Fibroblast of the aortic adventitia (primary cell): ENCODE results near the gene MYO5B. TPM values are rescaled to one million over a fixed set of nuclear protein-coding genes. Genes with fewer than 3 reads are reported as not detected.

Experiments used
- DNase-seq: peaks from one replicate; pipeline ENCODE4 v3.0.0-alpha.2; 2010; ENCODE audit warnings: low read depth
- H3K4me3 ChIP-seq: 2 replicates; pipeline ENCODE4 v1.5.1; 2011; ENCODE audit warnings: low read depth, mild to moderate bottlenecking, control low read depth, low read length, moderate library complexity
- total RNA-seq: library from RNA; depleted of rRNA; stranded (reverse); fragments of >200 nt; gene quantifications from 2 replicates; pipeline ENCODE4 v1.2.3, GENCODE V29; 2012; ENCODE audit warnings: low replicate concordance
- TF ChIP-seq, protein P1 (sequence below): IDR thresholded peaks from 2 replicates; pipeline ENCODE4 v1.5.1; 2011; ENCODE audit warnings: mild to moderate bottlenecking, low read length, control low read depth, inconsistent platforms; ENCODE audit not compliant: insufficient read depth

Gene MYO5B
- total RNA-seq, 1 donor, result 0.09 TPM

DNA sequence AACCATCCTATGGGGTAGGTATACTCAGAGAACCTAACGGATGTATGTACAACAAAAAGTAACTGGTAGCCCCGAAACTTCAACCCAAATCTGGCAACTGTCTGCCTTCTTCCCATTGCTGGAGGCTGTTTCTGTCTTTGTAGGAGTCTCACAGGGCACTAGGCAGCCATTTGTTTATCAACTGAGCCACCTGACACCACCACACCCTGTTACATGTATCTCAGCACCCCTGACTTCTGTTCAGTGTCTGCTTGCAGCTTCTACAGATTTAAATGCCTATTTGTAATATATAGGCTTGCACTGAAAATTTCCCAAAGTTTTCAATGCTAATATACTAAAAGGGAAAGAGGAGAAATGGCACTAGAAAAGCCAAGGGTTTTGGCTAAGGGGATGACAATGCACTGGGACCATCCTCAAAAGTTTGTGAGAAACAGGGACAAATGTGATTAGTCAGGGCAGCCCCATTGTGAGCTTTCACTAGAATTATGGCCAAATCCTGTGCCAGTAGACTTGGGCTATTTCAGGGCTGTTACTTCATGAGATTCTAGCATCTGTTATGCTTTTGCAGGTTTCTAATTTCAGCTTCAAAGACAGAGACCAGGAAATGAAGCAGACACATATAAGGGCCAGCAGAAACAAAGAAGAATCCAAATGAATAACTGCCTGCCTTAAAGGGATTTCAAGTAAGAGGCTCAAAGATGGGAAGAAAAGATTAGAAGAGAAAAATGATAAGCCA lies 103.3 kb downstream of the MYO5B start:
- H3K4me3 ChIP-seq, result no peak overlapping the region
- no peak for DNase-seq
- TF ChIP-seq, protein P1, sequence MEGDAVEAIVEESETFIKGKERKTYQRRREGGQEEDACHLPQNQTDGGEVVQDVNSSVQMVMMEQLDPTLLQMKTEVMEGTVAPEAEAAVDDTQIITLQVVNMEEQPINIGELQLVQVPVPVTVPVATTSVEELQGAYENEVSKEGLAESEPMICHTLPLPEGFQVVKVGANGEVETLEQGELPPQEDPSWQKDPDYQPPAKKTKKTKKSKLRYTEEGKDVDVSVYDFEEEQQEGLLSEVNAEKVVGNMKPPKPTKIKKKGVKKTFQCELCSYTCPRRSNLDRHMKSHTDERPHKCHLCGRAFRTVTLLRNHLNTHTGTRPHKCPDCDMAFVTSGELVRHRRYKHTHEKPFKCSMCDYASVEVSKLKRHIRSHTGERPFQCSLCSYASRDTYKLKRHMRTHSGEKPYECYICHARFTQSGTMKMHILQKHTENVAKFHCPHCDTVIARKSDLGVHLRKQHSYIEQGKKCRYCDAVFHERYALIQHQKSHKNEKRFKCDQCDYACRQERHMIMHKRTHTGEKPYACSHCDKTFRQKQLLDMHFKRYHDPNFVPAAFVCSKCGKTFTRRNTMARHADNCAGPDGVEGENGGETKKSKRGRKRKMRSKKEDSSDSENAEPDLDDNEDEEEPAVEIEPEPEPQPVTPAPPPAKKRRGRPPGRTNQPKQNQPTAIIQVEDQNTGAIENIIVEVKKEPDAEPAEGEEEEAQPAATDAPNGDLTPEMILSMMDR, result no peak

DNA sequence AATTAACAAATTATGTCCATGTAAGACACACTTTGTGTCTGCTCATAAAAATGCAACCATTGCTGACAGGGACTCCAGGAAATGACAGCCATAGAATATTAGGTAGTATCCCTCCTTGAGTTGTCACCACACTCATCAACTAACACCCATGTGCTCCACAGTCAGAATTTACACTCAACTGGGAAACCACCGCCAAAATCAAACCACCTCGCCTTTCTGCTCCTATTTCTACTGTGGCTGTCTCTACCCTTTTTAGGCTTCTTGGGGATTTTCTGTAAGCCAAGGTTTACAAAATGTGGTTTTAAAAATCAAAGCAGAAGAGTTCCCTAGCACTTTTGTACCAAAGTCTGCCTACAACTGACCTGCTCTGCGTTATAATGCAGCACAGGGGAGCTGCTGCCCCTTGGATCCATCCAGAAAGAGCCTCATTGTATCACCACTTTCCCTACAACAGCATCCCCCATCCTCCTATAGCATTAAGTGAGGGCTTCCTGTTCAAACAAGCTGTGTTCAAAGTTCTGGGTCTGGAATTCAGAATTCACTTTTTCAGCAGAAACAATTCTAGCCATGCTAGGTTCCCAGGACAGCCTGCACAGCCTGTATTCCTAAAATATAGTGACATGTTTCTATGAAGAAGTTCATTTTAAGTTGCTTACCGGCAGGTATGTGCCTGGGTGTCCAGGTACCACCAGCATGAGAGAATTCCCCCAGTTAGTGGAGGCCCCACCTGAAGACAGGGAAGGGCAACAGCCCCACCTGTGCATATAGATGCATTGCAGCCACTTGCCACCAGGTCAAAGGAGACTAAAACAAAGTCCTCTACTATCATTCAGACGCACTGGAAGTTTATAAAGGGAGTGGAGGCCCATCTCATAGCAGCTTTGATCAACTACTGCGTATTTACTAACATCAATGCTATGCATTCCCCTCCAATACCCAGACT lies 104.3 kb downstream of the MYO5B start:
- no peak for DNase-seq
- TF ChIP-seq, protein P1, result no peak
- no peak overlapping the region for H3K4me3 ChIP-seq

DNA sequence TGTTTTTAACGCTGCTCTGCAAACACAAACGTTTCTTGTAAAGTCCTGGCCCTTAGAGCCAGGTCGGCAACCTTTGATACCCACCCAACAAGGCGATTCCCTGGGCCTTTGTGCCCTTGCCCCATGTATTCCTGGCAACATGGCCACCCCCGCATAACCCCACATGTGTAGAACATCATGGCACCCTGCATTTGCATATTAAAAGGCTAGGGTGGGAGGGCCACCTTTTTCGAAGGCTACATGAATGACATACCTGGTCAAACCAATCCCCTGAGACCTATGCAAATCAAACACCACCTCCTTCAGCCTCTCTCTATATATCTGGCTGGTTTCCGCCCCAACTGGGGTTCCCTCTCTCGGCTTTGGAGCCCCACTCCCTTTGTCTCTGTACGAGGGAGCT lies 105.2 kb downstream of the MYO5B start:
- no peak overlapping the region for H3K4me3 ChIP-seq
- TF ChIP-seq, protein P1, result no peak
- DNase-seq, result no peak

DNA sequence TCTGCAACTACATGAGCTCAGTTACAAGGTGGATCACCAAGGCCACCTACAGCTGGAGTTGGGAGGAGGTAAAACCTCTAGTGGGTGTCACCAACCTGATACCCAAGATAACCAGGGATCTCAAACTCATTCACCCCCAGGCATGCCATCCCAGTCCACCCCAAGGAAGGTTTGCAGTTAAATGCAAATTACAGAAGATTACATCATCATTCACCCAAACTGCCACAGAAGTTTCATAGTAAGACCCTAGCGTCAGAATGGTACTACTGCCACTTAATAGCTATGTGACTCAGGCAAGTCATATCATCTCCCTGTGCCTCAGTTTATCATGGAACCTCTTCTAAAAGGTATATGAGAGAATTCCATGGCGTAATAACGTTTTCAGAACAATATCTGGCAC lies 111.2 kb downstream of the MYO5B start:
- H3K4me3 ChIP-seq, result no peak overlapping the region
- TF ChIP-seq, protein P1, result no peak
- no peak for DNase-seq

DNA sequence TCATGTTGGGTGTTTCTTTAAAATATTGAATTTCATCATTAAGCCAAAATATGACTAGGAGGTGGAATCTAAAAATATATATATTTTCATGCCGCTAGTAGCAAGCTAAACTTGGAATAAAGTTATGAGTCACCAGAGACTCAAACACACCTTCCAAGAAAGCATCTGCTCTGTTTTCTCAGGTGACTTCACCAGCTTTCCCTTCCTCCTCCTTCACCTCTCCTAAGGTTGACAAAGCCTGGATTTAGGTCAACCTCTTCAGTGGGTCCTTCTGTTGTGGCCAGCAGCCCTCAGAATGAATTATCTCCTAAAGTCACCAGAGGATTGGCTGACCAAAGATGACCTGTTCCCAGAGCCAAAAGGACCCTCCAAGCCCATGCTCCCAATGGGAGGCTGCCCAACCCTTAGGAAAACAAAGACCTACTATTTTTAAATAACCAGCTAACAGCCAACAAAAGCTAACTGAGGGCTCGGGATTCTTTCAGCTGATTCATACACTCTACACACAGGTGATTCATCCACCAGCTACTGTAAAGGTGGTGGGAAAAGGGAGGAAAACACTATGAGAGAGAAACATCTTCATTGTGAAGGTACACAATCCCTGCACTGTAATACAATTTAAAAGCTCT lies 113.9 kb downstream of the MYO5B start:
- no peak overlapping the region for H3K4me3 ChIP-seq
- no peak for DNase-seq
- TF ChIP-seq, protein P1, result no peak

DNA sequence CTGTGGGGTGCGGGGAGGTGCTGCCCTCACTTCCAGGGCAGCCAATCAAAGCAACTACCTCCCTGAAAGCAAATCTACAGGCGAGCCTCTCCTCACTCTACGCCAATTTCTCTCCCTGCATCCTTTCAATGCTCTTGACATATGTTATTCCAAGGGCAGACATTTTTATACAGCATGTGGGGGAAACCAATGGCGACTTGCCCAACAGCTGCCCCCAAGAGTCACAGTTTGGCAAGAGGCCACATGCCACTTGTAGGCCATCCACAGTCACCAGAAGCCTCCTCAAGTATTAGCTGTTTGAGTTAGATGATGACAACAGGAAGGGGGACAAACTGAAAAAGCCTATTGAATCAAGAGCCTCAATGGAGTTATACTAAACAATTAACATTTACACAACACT lies 114.6 kb downstream of the MYO5B start:
- H3K4me3 ChIP-seq, result no peak overlapping the region
- TF ChIP-seq, protein P1, result no peak
- no peak for DNase-seq
